ENCODE results near the gene TFB2M. TPM values are rescaled to one million over a fixed set of nuclear protein-coding genes. Genes with fewer than 3 reads are reported as not detected.

Gene TFB2M
- total RNA-seq, 1 donor from 2014 or later: 19.8 TPM

GRCh38 chr1:246537887-246538286 is 28.2 kb downstream of the TFB2M start:
- no peaks in the 10 kb centered on the region for H3K27me3 ChIP-seq (ENCODE audit: control insufficient read depth, insufficient read depth, low read length)
- H3K36me3 ChIP-seq (ENCODE audit: control insufficient read depth, insufficient read depth, low read length): no peaks in the 10 kb centered on the region
- DNase-seq (ENCODE audit: low read depth): no peak
- H3K4me3 ChIP-seq (ENCODE audit: low read depth, low read length): no peak overlapping the region
- TF ChIP-seq, protein P1, sequence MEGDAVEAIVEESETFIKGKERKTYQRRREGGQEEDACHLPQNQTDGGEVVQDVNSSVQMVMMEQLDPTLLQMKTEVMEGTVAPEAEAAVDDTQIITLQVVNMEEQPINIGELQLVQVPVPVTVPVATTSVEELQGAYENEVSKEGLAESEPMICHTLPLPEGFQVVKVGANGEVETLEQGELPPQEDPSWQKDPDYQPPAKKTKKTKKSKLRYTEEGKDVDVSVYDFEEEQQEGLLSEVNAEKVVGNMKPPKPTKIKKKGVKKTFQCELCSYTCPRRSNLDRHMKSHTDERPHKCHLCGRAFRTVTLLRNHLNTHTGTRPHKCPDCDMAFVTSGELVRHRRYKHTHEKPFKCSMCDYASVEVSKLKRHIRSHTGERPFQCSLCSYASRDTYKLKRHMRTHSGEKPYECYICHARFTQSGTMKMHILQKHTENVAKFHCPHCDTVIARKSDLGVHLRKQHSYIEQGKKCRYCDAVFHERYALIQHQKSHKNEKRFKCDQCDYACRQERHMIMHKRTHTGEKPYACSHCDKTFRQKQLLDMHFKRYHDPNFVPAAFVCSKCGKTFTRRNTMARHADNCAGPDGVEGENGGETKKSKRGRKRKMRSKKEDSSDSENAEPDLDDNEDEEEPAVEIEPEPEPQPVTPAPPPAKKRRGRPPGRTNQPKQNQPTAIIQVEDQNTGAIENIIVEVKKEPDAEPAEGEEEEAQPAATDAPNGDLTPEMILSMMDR (IDR thresholded peaks at IDR 0.05; ENCODE audit: insufficient read depth, low read length, poor library complexity, severe bottlenecking): no peak

- Histone ChIP-seq H3K36me3 (ENCODE audit: control insufficient read depth, insufficient read depth, low read length) (no peaks in the 10 kb centered on the region), H3K27me3 (ENCODE audit: control insufficient read depth, insufficient read depth, low read length) (no peaks in the 10 kb centered on the region), H3K4me3 (ENCODE audit: low read depth, low read length) (no peak overlapping the region)
- TF ChIP-seq, protein P1 (IDR thresholded peaks at IDR 0.05; ENCODE audit: insufficient read depth, low read length, poor library complexity, severe bottlenecking): no peak
- DNase-seq (ENCODE audit: low read depth): no peak
Observed at GRCh38 chr1:246537441-246537840, 28.6 kb downstream of the TFB2M start.

- TF ChIP-seq, protein P1 (IDR thresholded peaks at IDR 0.05; ENCODE audit: insufficient read depth, low read length, poor library complexity, severe bottlenecking): no peak
Observed at GRCh38 chr1:246534114-246534513, 31.9 kb downstream of the TFB2M start.

GRCh38 chr1:246533371-246533905 is 32.6 kb downstream of the TFB2M start:
- Histone ChIP-seq H3K27me3 (ENCODE audit: control insufficient read depth, insufficient read depth, low read length) (no peaks in the 10 kb centered on the region), H3K4me3 (ENCODE audit: low read depth, low read length) (no peak overlapping the region), H3K36me3 (ENCODE audit: control insufficient read depth, insufficient read depth, low read length) (no peaks in the 10 kb centered on the region)
- no peak for DNase-seq (ENCODE audit: low read depth)
- TF ChIP-seq, protein P1 (IDR thresholded peaks at IDR 0.05; ENCODE audit: insufficient read depth, low read length, poor library complexity, severe bottlenecking): no peak

More at GRCh38 chr1:246534114-246534513, 31.9 kb downstream of the TFB2M start:
- no peak for DNase-seq (ENCODE audit: low read depth)
- Histone ChIP-seq H3K36me3 (ENCODE audit: control insufficient read depth, insufficient read depth, low read length) (no peaks in the 10 kb centered on the region), H3K4me3 (ENCODE audit: low read depth, low read length) (no peak overlapping the region), H3K27me3 (ENCODE audit: control insufficient read depth, insufficient read depth, low read length) (no peaks in the 10 kb centered on the region)

- no peak for DNase-seq (ENCODE audit: low read depth)
- H3K4me3 ChIP-seq (ENCODE audit: low read depth, low read length): no peak overlapping the region
- TF ChIP-seq, protein P1 (IDR thresholded peaks at IDR 0.05; ENCODE audit: insufficient read depth, low read length, poor library complexity, severe bottlenecking): no peak
Observed at GRCh38 chr1:246532519-246532918, 33.5 kb downstream of the TFB2M start.

DNA sequence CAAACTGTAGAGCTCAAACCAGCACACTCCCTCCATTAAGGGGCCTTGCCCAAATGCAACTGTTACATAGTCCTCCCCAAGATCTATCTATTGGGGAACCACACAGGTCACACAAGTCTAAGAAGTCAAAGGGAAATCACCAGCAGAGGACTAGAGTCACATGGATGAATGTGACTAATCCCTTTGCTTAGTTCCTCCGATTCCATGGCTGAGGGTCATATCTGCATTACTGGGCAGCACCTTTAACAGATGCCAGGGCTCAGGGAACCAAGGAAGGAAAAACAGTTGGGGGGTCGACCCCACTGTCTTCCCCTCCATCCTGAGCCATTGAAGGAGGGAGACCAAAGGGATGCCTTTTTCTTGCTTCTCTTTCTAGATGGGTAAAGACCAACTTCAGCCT is 35.6 kb downstream of the TFB2M start:
- no peak for DNase-seq (ENCODE audit: low read depth)
- Histone ChIP-seq H3K4me3 (ENCODE audit: low read depth, low read length) (no peak overlapping the region), H3K36me3 (ENCODE audit: control insufficient read depth, insufficient read depth, low read length) (no peaks in the 10 kb centered on the region), H3K27me3 (ENCODE audit: control insufficient read depth, insufficient read depth, low read length) (no peaks in the 10 kb centered on the region)
- TF ChIP-seq, protein P1 (IDR thresholded peaks at IDR 0.05; ENCODE audit: insufficient read depth, low read length, poor library complexity, severe bottlenecking): no peak

More at GRCh38 chr1:246532519-246532918, 33.5 kb downstream of the TFB2M start:
- Histone ChIP-seq H3K36me3 (ENCODE audit: control insufficient read depth, insufficient read depth, low read length) (no peaks in the 10 kb centered on the region), H3K27me3 (ENCODE audit: control insufficient read depth, insufficient read depth, low read length) (no peaks in the 10 kb centered on the region)
